Heart right ventricle (tissue), 16 donors: ENCODE data around the gene SIVA1. TPM values are rescaled to one million over a fixed set of nuclear protein-coding genes. Genes with fewer than 3 reads are reported as not detected.

ENCODE experiments used
- ATAC-seq, 8 donors: fragments of 200-7000 bp; cut with Tn5 transposase; one replicate each; pipeline ENCODE4 v1.9.1; 2020; ENCODE audit warnings: mild to moderate bottlenecking in 8 of 8, moderate library complexity in 8 of 8, moderate number of reproducible peaks in 1 of 8
- DNase-seq, 2 donors: peaks; one replicate each; pipeline ENCODE4 v3.0.0-alpha.2; 2020
- H3K27ac ChIP-seq, 10 donors: fragments of 200-600 bp; sonication (generic) in 2 of 10; one replicate each; pipeline versions ENCODE4 v1.5.0 to v1.8.0; 2020 to 2022; ENCODE audit warnings: mild to moderate bottlenecking in 3 of 10
- H3K27me3 ChIP-seq, 7 donors: fragments of 200-600 bp; one replicate each; pipeline ENCODE4 v1.8.0; 2021 to 2022; ENCODE audit warnings: mild to moderate bottlenecking in 2 of 7
- H3K36me3 ChIP-seq, 9 donors: fragments of 200-600 bp; sonication (generic) in 1 of 9; one replicate each; pipeline versions ENCODE4 v1.5.0 to v1.8.0; 2020 to 2022; ENCODE audit warnings: mild to moderate bottlenecking in 2 of 9
- H3K4me1 ChIP-seq, 9 donors: fragments of 200-600 bp; sonication (generic) in 1 of 9; one replicate each; pipeline versions ENCODE4 v1.5.0 to v1.8.0; 2020 to 2022; ENCODE audit warnings: mild to moderate bottlenecking in 4 of 9
- H3K4me3 ChIP-seq, 10 donors: fragments of 200-600 bp; sonication (generic) in 2 of 10; one replicate each; pipeline versions ENCODE4 v1.5.0 to v1.8.0; 2020 to 2022; ENCODE audit warnings: mild to moderate bottlenecking in 7 of 10, moderate library complexity in 2 of 10
- H3K9me3 ChIP-seq, 11 donors: fragments of 200-600 bp in 10 of 11; sonication (generic) in 2 of 11; one replicate each; pipeline versions ENCODE4 v1.5.0 to v1.8.0; 2013 to 2022; ENCODE audit warnings: mild to moderate bottlenecking in 2 of 11, control low read depth in 1 of 11, moderate library complexity in 1 of 11
- CTCF ChIP-seq, 9 donors: fragments of 200-600 bp; sonication (generic) in 2 of 9; IDR thresholded peaks; one replicate each; pipeline versions ENCODE4 v1.5.0 to v1.8.0; 2021 to 2022; ENCODE audit warnings: antibody characterized with exemption in 9 of 9, mild to moderate bottlenecking in 5 of 9, moderate library complexity in 1 of 9
- WGBS, 2 donors: extraction: QIAGEN DNeasy Blood & Tissue Kit; methylation state at CpG; one replicate each; pipeline ENCODE4 v1.1.7; 2013; ENCODE audit warnings: inconsistent platforms in 1 of 2; 5-methylcytosine and 5-hydroxymethylcytosine counted together
- intact Hi-C, 10 donors: fragments of 100-400 bp; cut with DNase I; formaldehyde crosslinking; loops; one replicate each; pipeline versions ENCODE4 v1.11.1 to v1.14.2; 2022
- polyA plus RNA-seq, 2 donors: library from polyadenylated mRNA; stranded (reverse); fragments of 200-250 nt; gene quantifications; one replicate each; pipeline ENCODE4 v1.2.3, GENCODE V29; 2013
- total RNA-seq, 10 donors: library from RNA; stranded (reverse); fragmentation: NEBNext Ultra II Directional in 3 of 10; extraction: Animal tissue kit (Norgen Biotek cat#: 25700) in 3 of 10; gene quantifications; one replicate each; pipeline versions ENCODE4 v1.2.1 to v1.2.4, GENCODE V29; 2021 to 2023
- donor health status: Arrhythmogenic right ventricular cardiomyopathy.
- donor health status: ischemic (EF 13 %, LVEDD 7.1; RV severe dilation, severe dysfunction).
- donor health status: healthy with polysubstance abuse.
- donor health status: DM: no; HTN: yes; CAD: no.
- donor health status: DM: no; HTN: no; CAD: no.
- donor health status: ischemic (EF 25% LVEDD 6.9; RV normal size, moderate dysfunction).
- donor health status: ischemic (EF 25% LVEDD 5.7; RV mildly dilated, moderate dysfunction).
- donor health status: healthy.
- donor health status: DM: yes; HTN: yes; CAD: no.
- donor health status: Ischemic cardiomyopathy.
- donor health status: ischemic (EF 35%, LVEDD 5.7; RV mildly dilated, moderate dysfunction).
- donor health status: nonischemic (EF 11% LVEDD 7.7; RV severe dilation, severe dysfunction).
- donor health status: DM: yes; HTN: yes; CAD: no.
- donor health status: PGD.
- donor health status: ischemic (EF 29% LVEDD 5.4; RV normal size, mild dysfunction).
- donor health status: nonischemic (EF 23%, LVEDD 6.1; RV moderate dilation, normal function).

The SIVA1 gene
- total and polyA plus RNA-seq, 12 donors: 43.3 to 203 (median 53.0) TPM

GRCh38 chr14:104732931-104733681, 19.8 kb upstream of the SIVA1 start:
- intact Hi-C loops: no loop called here
- DNase-seq: peak in 1 of 2 donors; percentile 26
- 75 to 78% methylated on average over 23 of the region's 23 CpGs for WGBS, 2 donors
- TF ChIP-seq CTCF (IDR thresholded peaks at IDR 0.05): no peak
- peaks cover 0 to 9% (median 0%) of the 10 kb centered on the region in 9 donors for H3K36me3 ChIP-seq
- H3K27me3 ChIP-seq: no peaks in the 10 kb centered on the region
- no peaks in the 10 kb centered on the region for H3K9me3 ChIP-seq
- peak overlapping the region; percentile 52 to 98 (median 88) for H3K27ac ChIP-seq
- H3K4me1 ChIP-seq: peaks cover 48 to 91% (median 64%) of the 10 kb centered on the region in 9 donors
- peak in 4 of 8 donors; percentile 1 to 7 (median 2) for ATAC-seq
- H3K4me3 ChIP-seq: no peak overlapping the region

GRCh38 chr14:104734051-104734587, 18.8 kb upstream of the SIVA1 start:
- Histone ChIP-seq H3K9me3 (no peaks in the 10 kb centered on the region), H3K36me3 (peaks cover 0 to 18% (median 0%) of the 10 kb centered on the region in 9 donors), H3K4me3 (no peak overlapping the region), H3K27ac (peak overlapping the region; percentile 2 to 98 (median 88)), H3K27me3 (no peaks in the 10 kb centered on the region), H3K4me1 (peaks cover 48 to 83% (median 63%) of the 10 kb centered on the region in 9 donors)
- intact Hi-C loops: no loop called here
- 73 to 76% methylated on average over 6 of the region's 6 CpGs for WGBS, 2 donors
- TF ChIP-seq CTCF (IDR thresholded peaks at IDR 0.05): no peak
- ATAC-seq: no peak
- DNase-seq: peak in 1 of 2 donors; percentile 14

GRCh38 chr14:104734601-104734990, 18.4 kb upstream of the SIVA1 start:
- Histone ChIP-seq H3K27me3 (no peaks in the 10 kb centered on the region), H3K27ac (peak overlapping the region; percentile 79 to 98 (median 88)), H3K4me3 (no peak overlapping the region), H3K9me3 (no peaks in the 10 kb centered on the region), H3K36me3 (peaks cover 0 to 22% (median 0%) of the 10 kb centered on the region in 9 donors), H3K4me1 (peaks cover 48 to 83% (median 63%) of the 10 kb centered on the region in 9 donors)
- no peak for TF ChIP-seq CTCF (IDR thresholded peaks at IDR 0.05)
- intact Hi-C loops: no loop called here
- no peak for ATAC-seq
- peak in 1 of 2 donors; percentile 10 for DNase-seq
- WGBS, 2 donors: 92 to 93% methylated on average over 9 of the region's 9 CpGs

- Histone ChIP-seq H3K27me3 (no peaks in the 10 kb centered on the region), H3K27ac (peak overlapping the region; percentile 79 to 98 (median 88)), H3K36me3 (peaks cover 0 to 28% (median 1%) of the 10 kb centered on the region in 9 donors), H3K4me1 (peaks cover 48 to 79% (median 63%) of the 10 kb centered on the region in 9 donors), H3K9me3 (no peaks in the 10 kb centered on the region), H3K4me3 (no peak overlapping the region)
- 71 to 74% methylated on average over 31 of the region's 31 CpGs for WGBS, 2 donors
- DNase-seq (peak in 1 of 2 donors; percentile 49), ATAC-seq (peak in 7 of 8 donors; percentile 1 to 24 (median 7))
- intact Hi-C loops: no loop called here
- no peak for TF ChIP-seq CTCF (IDR thresholded peaks at IDR 0.05)
Measured at GRCh38 chr14:104734991-104735779, 17.8 kb upstream of the SIVA1 start.
